Ecto neural progenitor cell (in vitro differentiated cells): ENCODE data around the gene GRK1.
"Not testable (repeated sequence)": the region's sequence is repeated elsewhere in the genome, so short reads cannot be mapped to it uniquely, and the experiment has no call there.

ENCODE experiments used
- DNase-seq: peaks from one replicate; pipeline ENCODE4 v3.0.0-alpha.2; 2018; ENCODE audit warnings: low spot score

Gene GRK1

DNA sequence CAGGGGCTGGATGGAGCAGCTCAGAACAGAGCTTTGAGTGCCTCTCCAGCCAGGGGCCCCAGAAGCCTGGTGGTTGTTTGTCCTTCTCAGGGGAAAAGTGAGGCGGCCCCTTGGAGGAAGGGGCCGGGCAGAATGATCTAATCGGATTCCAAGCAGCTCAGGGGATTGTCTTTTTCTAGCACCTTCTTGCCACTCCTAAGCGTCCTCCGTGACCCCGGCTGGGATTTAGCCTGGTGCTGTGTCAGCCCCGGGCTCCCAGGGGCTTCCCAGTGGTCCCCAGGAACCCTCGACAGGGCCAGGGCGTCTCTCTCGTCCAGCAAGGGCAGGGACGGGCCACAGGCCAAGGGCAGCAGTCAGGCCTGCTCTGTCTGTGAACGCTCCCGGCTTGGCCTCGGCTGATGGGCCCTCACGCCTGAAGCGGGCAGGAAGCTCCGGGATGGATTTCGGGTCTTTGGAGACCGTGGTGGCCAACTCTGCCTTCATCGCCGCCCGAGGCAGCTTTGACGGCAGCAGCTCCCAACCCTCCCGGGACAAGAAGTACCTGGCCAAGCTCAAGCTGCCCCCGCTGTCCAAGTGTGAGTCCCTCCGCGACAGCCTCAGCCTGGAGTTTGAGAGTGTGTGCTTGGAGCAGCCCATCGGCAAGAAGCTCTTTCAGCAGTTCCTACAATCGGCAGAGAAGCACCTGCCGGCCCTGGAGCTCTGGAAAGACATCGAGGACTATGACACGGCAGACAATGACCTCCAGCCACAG, at the start of gene GRK1:
GRK1 (plus strand) TSS at position 269 of the 751 bp plus-strand sequence; CDS start at position 437, 168 bp downstream.
- no peak for DNase-seq

DNA sequence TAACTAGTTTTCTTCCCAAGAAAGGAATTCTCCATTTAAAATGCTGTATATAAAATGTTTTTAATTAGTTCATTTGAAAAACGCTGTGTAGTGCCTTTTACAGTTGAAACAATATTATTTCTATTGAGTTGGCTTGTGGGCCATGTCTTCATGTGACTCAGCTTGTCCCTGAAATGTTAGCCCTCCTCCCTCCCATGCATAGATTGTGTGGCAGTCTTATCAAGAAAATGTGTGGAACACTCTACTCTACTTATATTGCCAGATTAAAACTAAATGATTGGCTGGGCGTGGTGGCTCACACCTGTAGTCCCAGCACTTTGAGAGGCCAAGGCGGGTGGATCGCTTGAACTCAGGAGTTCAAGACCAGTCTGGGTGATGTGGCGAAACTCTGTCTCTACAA, 49.1 kb upstream of the GRK1 start:
- DNase-seq: no peak

DNA sequence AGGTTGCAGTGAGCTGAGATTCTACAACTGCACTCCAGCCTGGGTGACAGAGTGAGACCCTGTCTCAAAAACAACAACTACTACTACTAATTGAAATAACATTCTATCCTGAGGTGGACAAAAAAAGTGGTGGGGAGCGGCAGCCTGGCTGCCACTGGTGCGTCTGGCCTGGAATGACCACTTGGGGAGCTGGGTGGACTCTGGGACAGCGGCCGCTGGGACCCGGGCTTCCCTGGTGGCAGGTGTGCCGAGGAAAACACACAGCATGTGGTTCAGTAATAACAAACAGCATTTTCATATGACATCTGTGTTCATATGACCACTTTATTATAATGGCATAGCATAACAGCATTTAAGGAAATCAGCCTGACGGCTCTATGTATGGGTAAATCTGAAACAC, 48.6 kb upstream of the GRK1 start:
- no peak for DNase-seq

DNA sequence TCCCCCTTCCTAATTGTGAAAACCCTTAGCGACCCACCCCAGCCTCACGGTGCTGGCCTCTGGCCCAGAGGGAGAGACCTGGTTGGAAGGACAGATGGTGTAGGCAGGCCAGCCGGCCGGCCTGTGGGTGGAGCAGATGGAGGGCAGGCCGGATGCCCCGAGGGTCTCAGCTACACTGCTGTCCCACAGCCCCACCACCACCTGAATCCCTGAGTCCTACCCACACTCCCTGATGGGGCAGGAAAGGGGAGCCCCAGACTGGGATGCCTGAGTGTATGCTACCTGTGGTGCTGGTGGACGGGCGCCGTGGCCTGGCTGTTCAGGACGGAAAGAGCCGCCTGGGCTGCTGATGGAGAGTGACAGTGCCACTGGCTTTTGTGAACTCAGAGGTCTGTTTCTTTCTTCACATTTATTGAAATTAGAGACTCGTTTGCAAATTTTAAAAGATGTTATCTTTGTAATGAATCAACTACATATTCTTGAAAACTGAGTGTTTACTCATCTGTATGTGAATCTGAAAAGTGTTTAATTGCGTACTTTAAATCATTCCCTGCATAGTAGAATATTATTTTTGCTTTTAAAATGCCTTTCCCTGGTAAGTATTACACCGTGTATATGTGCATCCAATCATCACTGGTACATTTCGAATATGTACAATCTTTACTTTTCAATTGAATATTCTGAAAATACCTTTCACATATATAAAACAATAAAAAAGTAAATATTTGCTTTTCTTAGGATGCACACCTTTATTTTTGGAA, 46.8 kb upstream of the GRK1 start:
- DNase-seq: no peak

DNA sequence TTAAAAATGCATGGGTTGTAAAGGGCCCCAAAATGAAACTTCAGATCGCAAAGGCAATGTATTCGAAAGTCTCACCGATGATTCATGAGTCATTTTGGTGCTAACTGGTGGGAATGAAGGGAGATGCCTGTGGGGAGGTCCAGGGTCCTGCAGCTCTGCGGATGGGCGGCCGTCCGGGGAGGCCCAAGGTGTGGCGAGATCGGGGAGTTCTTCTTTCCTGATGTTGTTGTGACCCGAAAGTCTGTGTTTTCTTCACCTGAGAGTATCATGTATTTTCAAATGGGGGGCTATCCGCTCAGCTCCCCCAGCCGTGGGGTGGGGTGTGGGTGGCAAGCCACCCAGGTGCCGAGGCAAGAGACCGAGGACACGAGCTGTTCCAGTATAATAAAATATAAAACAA, 46.0 kb upstream of the GRK1 start:
- DNase-seq: no peak

DNA sequence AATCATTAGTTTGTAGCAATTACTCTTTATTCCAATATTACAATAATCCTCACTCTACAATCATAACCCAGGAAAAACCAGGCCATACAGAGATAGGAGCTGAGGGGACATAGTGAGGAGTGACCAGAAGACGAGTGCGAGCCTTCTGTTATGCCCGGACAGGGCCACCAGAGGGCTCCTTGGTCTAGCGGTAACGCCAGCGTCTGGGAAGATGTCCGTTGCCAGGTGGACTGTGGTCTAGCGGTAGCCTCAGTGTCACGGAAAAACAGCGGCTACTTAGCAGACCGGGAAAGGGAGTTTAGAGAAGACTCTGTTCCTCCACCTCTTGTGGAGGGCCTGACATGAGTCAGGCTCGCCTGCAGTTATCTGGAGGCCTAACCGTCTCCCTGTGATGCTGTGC, 45.5 kb upstream of the GRK1 start:
- not testable (repeated sequence) for DNase-seq

DNA sequence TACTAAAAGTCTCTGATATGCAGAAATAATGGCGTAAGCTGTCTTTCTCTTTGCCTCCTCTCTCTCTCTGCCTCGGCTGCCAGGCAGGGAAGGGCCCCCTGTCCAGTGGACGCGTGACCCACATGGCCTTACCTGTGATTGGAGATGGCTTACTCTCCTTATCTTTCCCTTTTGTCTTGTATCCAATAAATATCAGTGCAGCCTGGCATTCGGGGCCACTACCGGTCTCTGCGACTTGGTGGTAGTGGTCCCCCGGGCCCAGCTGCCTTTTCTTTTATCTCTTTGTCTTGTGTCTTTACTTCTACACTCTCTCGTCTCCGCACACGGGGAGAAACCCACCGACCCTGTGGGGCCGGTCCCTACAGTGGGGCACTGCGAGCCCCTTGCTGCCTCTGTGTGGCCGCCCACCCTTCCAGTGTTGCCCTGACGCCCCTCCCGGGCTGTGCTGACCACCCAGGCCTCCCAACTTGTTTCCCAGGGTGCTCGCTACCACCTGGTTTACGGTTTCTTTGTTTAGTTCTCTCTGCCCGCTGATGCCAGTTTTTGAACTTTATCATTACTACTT, 45.0 kb upstream of the GRK1 start:
- not testable (repeated sequence) for DNase-seq

DNA sequence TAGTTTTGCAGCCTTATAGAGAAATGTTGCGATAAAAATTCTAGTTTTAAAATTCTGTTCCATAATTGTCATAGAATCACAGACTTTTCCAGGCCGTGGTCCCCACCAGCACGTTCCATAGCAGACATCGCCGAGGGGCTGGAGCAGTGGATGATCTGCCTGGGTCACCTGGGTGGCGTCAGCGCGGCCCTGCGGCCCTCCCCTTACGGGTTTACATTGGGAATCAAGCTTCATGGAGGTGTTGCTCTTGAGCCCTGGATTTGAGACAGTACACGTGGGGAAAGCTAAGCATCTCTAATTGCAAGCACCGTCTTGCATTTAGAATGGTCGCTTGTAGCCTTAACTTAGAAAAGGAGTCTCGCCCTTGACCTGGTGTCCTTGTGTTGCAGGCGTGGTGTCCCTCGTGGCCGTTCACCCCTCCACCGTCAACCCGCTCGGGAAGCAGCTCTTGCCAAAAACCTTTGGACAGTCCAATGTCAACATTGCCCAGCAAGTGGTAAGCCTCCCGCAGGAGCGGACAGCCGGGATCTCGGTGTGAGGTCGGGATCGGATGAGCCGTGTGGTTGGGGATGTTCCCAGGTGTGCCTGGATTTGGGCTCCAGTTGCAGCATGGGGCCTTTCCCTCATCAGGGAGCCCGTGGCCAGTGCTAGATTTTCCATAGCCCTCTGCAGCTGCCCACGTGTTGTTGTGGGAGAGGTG, 44.1 kb upstream of the GRK1 start:
- no peak for DNase-seq

DNA sequence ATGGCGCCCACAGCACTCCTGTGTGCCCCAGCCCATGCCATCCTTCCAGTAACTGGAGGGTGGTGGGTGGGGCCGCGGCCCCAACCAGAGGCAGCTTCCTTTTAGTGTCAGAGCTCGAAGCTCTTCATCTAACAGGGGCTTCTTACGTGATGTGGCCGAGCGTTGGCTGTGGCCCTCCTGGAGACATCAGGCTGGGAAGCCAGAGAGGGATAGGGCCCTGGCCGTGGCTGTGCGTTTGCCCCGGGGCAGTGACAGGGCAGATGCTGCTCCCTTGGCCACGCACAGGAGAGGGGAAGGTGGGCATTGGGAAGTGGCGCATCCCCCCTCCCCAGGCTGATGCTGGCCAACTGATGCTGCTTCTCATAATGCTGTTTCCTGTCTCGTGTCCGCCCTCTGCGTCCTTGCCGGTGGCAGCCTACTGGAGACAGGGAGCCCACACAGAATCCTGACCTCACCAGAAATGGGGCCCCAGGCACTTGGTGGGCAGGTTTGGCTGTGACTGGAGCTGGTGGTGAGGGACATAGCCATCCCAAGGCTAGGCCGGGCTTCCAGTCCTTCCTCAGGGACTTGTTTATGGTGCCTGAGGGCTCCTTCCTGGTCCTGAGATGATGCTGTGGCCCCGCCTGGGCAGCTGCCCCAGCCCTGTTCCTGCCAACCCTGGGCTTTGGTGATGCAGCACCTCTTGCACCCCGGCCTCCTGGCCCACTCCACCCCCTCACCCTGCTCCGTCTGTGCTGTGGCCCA, 43.4 kb upstream of the GRK1 start:
- no peak for DNase-seq

DNA sequence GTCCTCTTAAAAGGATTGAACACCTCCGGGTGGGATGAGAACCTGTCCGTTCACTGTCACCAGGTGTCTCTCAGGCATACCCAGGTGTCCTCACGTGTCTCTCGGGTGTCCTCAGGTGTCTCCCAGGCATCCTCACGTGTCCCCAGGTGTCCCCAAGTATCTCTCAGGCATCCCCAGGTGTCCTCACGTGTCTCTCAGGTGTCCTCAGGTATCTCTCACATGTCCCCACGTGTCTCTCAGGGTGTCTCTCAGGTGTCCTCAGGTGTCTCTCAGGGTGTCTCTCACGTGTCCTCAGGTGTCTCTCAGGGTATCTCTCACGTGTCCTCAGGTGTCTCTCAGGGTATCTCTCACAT, 42.8 kb upstream of the GRK1 start:
- no peak for DNase-seq

DNA sequence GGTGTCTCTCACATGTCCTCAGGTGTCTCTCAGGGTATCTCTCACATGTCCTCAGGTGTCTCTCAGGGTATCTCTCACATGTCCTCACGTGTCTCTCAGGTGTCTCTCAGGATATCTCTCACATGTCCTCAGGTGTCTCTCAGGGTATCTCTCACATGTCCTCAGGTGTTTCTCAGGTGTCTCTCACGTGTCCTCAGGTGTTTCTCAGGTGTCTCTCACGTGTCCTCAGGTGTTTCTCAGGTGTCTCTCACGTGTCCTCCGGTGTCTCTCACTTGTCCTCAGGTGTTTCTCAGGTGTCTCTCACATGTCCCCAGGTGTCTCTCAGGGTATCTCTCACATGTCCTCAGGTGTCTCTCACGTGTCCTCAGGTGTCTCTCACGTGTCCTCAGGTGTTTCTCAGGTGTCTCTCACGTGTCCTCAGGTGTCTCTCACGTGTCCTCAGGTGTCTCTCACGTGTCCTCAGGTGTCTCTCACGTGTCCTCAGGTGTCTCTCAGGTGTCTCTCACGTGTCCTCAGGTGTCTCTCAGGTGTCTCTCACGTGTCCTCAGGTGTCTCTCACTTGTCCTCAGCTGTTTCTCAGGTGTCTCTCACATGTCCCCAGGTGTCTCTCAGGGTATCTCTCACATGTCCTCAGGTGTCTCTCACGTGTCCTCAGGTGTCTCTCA, 42.2 kb upstream of the GRK1 start:
- DNase-seq: not testable (repeated sequence)

DNA sequence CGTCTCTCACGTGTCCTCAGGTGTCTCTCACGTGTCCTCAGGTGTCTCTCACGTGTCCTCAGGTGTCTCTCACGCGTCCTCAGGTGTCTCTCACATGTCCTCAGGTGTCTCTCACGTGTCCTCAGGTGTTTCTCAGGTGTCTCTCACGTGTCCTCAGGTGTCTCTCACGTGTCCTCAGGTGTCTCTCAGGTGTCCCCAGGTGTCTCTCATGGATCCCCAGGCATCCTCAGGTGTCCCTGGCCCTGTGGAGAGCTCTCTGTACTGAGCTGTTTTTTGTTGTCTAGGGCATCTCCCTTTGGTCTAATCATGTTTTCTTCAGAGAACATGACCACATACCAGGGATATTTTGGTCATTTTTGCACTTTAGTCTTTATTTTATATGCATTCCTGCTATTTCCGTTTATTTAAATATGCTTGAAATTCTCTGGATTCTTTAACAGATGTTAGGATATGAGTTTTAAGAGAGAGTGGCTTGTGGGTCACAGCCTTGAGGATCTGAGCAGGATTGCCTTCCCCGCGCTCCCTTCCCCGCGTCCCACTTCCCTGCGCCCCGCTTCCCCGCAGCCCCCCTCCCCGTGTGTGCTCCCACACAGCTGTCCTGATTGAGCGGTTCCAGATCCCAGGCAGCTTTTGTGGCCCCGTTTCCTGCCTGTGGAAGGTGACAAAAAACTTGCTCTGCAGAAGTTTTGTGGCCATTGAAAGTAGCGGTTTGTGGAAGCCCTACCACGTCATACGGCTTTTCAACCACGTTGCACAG, 40.9 kb upstream of the GRK1 start:
- no peak for DNase-seq

DNA sequence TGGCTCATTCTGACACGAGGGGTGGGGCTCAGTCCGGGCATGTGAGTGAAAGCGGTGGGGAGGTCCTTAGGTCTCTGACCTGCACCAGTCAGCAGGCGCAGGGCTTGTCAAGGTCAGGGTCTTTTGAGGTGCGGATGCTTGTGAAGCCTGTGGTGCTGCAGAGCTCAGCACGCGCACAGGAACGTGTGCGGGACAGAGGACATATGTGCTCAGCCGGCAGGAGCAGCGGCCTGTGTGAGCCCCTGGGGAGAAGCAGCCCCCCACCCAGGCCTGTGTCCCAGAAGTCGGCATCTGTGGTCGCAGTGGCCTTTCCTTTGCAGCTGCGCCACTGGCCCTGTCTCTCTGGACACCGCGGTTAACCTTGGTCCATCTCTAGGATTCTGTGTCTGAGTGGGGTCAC, 39.9 kb upstream of the GRK1 start:
- no peak for DNase-seq

DNA sequence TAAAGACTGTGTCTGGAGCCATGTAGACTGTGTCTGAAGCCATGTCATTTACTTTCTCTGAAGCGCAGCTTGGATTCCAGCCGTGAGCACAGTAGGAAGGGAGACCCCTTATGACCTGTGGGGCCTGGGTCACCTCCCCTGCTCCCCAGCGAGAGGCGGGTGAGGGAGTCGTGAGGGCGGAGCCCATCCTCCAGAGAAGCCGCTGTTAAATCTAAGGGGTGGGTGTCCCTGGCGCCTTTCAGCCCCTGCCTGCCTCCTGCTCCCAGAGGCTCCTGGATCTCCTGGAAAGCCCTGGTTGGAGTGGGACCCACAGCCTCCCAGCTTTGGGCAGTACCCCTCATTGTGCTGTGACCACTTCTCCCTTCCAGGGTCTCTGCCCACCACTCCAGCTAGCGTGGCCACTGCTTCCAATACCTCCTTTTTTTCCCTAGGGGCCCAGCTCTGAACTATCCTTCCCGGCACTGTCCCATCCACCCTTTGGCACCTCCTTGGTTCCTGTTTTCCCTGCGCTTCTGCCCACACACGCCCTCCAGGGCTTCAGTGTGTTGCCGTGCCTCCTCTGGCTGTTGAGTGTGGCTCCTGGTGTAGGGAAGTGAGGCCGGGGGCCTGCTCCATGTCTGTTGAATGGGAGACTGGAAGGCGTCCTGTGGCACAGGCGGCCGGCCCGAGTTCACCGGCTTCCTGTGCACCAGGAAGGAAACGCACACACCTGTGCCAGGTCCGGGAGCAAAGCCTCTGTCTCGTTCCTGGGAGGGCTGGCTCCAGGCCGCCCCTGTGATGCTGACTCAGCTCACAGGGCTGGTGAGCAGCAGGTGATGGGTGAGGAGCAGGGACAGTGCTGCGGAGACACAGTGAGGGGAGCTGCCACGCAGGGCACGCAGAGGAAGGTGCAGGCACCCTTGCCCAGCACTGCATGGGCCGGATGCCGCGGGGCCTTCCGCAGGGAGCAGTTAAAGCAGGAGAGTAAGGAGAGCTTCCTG, 38.4 kb upstream of the GRK1 start:
- DNase-seq: no peak

DNA sequence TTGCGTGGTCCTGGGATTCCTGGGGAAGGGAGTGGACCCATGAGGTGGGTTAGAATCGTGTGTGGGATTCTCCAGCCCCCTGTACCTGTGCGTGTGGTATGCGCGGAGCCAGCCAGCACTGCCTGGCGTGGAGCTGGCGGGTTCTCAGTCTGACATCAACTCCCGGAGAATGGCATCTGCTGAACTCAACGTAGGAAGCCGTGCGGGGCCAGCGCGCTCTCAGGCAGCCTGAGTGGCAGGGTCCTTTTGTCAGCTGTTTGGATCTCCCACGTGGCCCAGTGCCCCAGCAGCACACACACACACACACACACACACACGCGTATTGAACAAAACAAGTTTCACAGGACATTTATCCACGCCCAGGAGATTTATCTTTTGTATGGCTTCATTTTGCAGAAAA, 37.2 kb upstream of the GRK1 start:
- no peak for DNase-seq

DNA sequence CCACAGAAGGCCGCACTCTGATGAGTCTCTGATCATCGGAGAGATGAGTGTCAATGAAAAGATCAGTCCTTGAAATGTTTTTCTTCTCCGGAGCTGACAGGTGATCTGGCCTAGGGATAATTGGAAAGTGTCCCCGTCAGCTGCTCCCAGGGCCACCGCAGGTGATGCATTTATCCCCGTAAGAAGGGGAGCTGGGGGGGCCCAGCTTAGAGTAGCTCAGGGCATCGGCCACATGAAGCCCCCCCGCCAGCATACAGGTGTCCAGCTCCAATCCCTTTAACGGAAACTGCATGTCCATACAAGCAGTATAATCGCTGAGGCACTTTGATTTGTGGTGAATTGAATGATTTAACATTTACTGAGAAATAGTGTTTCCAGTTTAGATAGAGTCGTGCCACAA, 36.7 kb upstream of the GRK1 start:
- no peak for DNase-seq

DNA sequence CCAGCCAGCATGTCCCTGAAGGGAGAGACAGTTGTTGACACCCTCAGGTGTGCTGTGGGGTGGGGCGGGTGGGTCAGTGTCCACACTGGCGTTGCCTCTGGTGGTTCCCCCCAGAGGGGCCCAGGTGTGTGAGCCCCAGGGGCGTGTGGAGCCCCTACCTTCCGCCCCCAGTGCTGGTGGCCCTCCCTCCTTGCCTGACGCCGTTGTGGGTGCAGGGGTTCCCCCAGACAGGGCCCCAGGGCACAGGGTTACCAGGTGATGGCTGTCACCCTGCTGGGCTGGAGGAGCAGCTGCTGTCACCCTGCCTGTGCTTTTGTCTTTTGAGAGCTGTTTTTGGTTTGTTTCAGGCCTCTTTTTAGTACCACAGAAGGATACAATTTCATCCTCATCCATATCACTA, 36.2 kb upstream of the GRK1 start:
- no peak for DNase-seq

DNA sequence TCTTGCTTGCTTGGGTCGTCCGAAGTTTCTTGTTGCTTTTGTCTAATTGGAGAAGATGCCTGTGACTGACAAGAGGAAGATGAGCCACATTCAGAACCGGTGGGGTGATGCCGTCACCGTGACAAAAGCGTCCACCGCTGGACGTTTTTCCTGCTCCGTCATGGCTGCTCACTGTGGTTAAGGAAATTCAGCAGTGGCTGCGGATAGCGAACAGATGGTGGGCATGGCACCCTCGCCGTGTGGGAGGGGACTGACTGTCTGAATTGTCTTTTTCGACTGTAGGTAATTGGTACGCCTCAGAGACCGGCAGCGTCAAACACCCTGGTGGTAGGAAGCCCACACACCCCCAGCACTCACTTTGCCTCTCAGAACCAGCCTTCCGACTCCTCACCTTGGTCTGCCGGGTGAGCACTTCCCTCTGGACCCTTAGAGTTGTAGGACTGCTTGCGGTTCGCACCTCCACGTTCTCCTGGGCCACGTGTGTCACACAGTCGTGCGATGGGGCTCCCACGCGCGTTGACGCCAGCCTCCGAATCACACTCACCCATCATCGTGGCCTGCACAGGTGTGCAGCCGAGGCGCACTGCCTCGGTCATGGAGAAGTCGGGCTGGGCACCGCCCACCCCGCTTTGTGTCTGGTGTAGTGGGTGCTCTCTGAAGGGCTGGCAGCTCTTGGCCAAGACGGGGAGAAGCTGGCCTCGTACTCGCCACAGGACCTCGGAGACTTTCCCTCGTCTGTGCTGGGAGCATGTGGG, 35.5 kb upstream of the GRK1 start:
- DNase-seq: no peak
